ENCODE data around the gene FDX1. TPM values are rescaled to one million over a fixed set of nuclear protein-coding genes. Genes with fewer than 3 reads are reported as not detected.

The FDX1 gene
- total and polyA plus RNA-seq, 2 of the 8 experiments (the other 6 are each of a cell fraction or from before 2014, with no cell fraction given), result 3.7 to 9.6 TPM

DNA sequence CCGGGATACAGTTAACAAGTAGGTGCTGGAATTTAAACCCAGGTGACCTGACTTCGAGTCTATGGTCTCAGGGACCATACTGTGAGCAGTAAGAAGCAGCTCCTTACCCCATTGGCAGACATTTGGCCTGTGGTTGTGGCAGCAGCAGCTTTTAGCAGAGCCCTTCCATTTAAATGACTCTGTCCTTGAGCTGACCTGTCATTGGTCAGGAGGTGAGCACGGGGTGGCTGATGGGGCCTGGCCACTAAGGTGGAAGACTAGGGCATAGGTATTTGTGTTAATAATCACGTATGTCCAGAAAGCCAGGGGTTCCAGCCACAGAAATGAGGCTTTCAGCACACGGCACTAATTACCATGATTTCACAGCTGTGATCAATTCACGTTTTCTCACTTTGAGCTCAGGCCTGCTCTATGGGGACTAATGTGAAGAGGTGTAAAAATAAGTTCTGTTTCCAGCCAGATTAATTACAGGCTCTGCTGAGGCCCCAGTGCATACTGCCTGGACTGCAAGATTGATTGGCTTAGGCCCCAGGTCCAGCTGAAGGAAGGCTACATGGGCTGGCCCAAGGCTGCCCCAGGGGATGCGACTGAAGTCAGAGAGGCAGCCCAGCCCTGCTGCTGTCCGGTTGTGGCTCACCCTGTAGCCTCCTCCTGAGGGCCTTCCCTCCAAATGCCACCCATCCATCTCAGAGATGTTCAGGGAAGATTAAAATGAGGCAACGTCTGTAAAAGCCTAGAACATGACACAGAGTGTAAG lies 76.0 kb downstream of the FDX1 start (continued):
- TF ChIP-seq, protein P1, sequence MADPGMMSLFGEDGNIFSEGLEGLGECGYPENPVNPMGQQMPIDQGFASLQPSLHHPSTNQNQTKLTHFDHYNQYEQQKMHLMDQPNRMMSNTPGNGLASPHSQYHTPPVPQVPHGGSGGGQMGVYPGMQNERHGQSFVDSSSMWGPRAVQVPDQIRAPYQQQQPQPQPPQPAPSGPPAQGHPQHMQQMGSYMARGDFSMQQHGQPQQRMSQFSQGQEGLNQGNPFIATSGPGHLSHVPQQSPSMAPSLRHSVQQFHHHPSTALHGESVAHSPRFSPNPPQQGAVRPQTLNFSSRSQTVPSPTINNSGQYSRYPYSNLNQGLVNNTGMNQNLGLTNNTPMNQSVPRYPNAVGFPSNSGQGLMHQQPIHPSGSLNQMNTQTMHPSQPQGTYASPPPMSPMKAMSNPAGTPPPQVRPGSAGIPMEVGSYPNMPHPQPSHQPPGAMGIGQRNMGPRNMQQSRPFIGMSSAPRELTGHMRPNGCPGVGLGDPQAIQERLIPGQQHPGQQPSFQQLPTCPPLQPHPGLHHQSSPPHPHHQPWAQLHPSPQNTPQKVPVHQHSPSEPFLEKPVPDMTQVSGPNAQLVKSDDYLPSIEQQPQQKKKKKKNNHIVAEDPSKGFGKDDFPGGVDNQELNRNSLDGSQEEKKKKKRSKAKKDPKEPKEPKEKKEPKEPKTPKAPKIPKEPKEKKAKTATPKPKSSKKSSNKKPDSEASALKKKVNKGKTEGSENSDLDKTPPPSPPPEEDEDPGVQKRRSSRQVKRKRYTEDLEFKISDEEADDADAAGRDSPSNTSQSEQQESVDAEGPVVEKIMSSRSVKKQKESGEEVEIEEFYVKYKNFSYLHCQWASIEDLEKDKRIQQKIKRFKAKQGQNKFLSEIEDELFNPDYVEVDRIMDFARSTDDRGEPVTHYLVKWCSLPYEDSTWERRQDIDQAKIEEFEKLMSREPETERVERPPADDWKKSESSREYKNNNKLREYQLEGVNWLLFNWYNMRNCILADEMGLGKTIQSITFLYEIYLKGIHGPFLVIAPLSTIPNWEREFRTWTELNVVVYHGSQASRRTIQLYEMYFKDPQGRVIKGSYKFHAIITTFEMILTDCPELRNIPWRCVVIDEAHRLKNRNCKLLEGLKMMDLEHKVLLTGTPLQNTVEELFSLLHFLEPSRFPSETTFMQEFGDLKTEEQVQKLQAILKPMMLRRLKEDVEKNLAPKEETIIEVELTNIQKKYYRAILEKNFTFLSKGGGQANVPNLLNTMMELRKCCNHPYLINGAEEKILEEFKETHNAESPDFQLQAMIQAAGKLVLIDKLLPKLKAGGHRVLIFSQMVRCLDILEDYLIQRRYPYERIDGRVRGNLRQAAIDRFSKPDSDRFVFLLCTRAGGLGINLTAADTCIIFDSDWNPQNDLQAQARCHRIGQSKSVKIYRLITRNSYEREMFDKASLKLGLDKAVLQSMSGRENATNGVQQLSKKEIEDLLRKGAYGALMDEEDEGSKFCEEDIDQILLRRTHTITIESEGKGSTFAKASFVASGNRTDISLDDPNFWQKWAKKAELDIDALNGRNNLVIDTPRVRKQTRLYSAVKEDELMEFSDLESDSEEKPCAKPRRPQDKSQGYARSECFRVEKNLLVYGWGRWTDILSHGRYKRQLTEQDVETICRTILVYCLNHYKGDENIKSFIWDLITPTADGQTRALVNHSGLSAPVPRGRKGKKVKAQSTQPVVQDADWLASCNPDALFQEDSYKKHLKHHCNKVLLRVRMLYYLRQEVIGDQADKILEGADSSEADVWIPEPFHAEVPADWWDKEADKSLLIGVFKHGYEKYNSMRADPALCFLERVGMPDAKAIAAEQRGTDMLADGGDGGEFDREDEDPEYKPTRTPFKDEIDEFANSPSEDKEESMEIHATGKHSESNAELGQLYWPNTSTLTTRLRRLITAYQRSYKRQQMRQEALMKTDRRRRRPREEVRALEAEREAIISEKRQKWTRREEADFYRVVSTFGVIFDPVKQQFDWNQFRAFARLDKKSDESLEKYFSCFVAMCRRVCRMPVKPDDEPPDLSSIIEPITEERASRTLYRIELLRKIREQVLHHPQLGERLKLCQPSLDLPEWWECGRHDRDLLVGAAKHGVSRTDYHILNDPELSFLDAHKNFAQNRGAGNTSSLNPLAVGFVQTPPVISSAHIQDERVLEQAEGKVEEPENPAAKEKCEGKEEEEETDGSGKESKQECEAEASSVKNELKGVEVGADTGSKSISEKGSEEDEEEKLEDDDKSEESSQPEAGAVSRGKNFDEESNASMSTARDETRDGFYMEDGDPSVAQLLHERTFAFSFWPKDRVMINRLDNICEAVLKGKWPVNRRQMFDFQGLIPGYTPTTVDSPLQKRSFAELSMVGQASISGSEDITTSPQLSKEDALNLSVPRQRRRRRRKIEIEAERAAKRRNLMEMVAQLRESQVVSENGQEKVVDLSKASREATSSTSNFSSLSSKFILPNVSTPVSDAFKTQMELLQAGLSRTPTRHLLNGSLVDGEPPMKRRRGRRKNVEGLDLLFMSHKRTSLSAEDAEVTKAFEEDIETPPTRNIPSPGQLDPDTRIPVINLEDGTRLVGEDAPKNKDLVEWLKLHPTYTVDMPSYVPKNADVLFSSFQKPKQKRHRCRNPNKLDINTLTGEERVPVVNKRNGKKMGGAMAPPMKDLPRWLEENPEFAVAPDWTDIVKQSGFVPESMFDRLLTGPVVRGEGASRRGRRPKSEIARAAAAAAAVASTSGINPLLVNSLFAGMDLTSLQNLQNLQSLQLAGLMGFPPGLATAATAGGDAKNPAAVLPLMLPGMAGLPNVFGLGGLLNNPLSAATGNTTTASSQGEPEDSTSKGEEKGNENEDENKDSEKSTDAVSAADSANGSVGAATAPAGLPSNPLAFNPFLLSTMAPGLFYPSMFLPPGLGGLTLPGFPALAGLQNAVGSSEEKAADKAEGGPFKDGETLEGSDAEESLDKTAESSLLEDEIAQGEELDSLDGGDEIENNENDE (IDR thresholded peaks at IDR 0.05; ENCODE audit: insufficient replicate concordance, low read length), result no peak
- TF ChIP-seq CREB1 (IDR thresholded peaks at IDR 0.05), result no peak
